Loucy (cell line): ENCODE results near the gene BAMBI.

Experiments
- H2AFZ ChIP-seq: fragments of 200-600 bp; sonication (generic); 2 replicates; pipeline ENCODE4 v1.6.0; 2016; ENCODE audit warnings: antibody characterized with exemption, mild to moderate bottlenecking, low read length, moderate library complexity
- H3F3A ChIP-seq: fragments of 200-600 bp; 2 replicates; pipeline ENCODE4 v1.6.0; 2016; ENCODE audit warnings: antibody characterized with exemption, low read depth, mild to moderate bottlenecking
- H3K27me3 ChIP-seq: fragments of 200-600 bp; sonication (generic); 2 replicates; pipeline ENCODE4 v1.6.1; 2014; ENCODE audit warnings: low read length, mild to moderate bottlenecking; ENCODE audit not compliant: insufficient read depth, poor library complexity, severe bottlenecking
- H3K36me3 ChIP-seq: fragments of 200-600 bp; sonication (generic); 2 replicates; pipeline ENCODE4 v1.6.1; 2016; ENCODE audit warnings: low read length; ENCODE audit not compliant: insufficient read depth
- H3K4me1 ChIP-seq: fragments of 200-600 bp; sonication (generic); 2 replicates; pipeline ENCODE4 v1.5.1; 2014; ENCODE audit warnings: low read length, mild to moderate bottlenecking; ENCODE audit not compliant: insufficient read depth, poor library complexity, severe bottlenecking
- H3K4me2 ChIP-seq: fragments of 200-600 bp; sonication (generic); 2 replicates; pipeline ENCODE4 v1.6.0; 2014; ENCODE audit warnings: antibody characterized with exemption, low read length, low read depth, mild to moderate bottlenecking; ENCODE audit not compliant: poor library complexity, severe bottlenecking
- H3K4me3 ChIP-seq: fragments of 200-600 bp; sonication (generic); 2 replicates; pipeline ENCODE4 v1.5.1; 2014; ENCODE audit warnings: low read length, mild to moderate bottlenecking, mixed read lengths; ENCODE audit not compliant: poor library complexity, severe bottlenecking
- H3K79me2 ChIP-seq: fragments of 200-600 bp; sonication (generic); 2 replicates; pipeline ENCODE4 v1.6.1; 2014; ENCODE audit warnings: low read length; ENCODE audit not compliant: insufficient read depth
- H3K9ac ChIP-seq: fragments of 200-600 bp; sonication (generic); 2 replicates; pipeline ENCODE4 v1.6.0; 2014; ENCODE audit warnings: mild to moderate bottlenecking, low read depth, low read length, moderate library complexity; ENCODE audit not compliant: poor library complexity, severe bottlenecking
- H3K9me2 ChIP-seq: fragments of 200-600 bp; sonication (generic); replicated peaks from 2 replicates; pipeline ENCODE4 v1.6.1; 2016; ENCODE audit warnings: low read depth, low read length, mixed read lengths
- H3K9me3 ChIP-seq: fragments of 200-600 bp; sonication (generic); 2 replicates; pipeline ENCODE4 v1.6.1; 2014; ENCODE audit warnings: mild to moderate bottlenecking, antibody characterized with exemption, low read length, low read depth; ENCODE audit not compliant: insufficient read depth
- H4K20me1 ChIP-seq: fragments of 200-600 bp; sonication (generic); 2 replicates; pipeline ENCODE4 v1.6.0; 2014; ENCODE audit warnings: antibody characterized with exemption, low read length, mild to moderate bottlenecking; ENCODE audit not compliant: insufficient read depth, poor library complexity, severe bottlenecking
- CTCF ChIP-seq: fragments of 200-600 bp; sonication (generic); conservative IDR thresholded peaks from 2 replicates; pipeline ENCODE4 v1.5.1; 2014; ENCODE audit warnings: mild to moderate bottlenecking, antibody characterized with exemption, low read length
- EZH2phosphoT487 ChIP-seq: fragments of 200-600 bp; IDR thresholded peaks from 2 replicates; pipeline ENCODE4 v1.6.1; 2018; ENCODE audit warnings: antibody characterized with exemption, mild to moderate bottlenecking, moderate library complexity, borderline replicate concordance

BAMBI gene

GRCh38 chr10:28694530-28694929 lies 17.2 kb downstream of the BAMBI start:
- H3K27me3 ChIP-seq, result no peaks in the 10 kb centered on the region
- H3K4me3 ChIP-seq, result no peak overlapping the region
- no peak overlapping the region for H2AFZ ChIP-seq
- H3K9ac ChIP-seq, result no peak overlapping the region
- H3K79me2 ChIP-seq, result no peaks in the 10 kb centered on the region
- no peaks in the 10 kb centered on the region for H3F3A ChIP-seq
- no peaks in the 10 kb centered on the region for H3K4me1 ChIP-seq
- no peak for TF ChIP-seq EZH2phosphoT487
- no peak for TF ChIP-seq CTCF
- no peaks in the 10 kb centered on the region for H3K9me3 ChIP-seq
- no peaks in the 10 kb centered on the region for H4K20me1 ChIP-seq
- no peak overlapping the region for H3K4me2 ChIP-seq
- H3K9me2 ChIP-seq, result no peaks in the 10 kb centered on the region
- H3K36me3 ChIP-seq, result no peaks in the 10 kb centered on the region

DNA sequence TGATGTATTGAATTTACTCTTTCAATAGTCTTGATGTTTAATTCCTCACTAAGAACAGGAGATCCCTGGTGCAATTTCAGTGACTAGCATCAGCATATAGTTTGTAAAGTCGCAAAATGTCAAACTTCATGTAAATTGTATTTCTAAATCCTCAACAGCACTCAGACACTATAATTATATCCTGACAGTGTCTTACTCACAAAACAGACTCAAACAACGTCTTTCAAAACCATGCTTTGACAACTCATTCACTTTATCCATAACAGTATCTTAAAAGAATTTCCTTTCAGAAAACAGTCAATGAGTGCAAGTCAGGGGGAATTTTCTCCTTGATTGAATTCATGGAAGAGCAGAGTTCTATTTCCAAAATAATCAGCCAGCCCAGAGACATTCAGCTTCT lies 20.8 kb downstream of the BAMBI start:
- Histone ChIP-seq H3K9ac (no peak overlapping the region), H3F3A (no peaks in the 10 kb centered on the region), H3K79me2 (no peaks in the 10 kb centered on the region), H3K36me3 (no peaks in the 10 kb centered on the region), H3K4me1 (no peaks in the 10 kb centered on the region), H3K4me2 (no peak overlapping the region), H3K9me2 (no peaks in the 10 kb centered on the region), H3K4me3 (no peak overlapping the region), H4K20me1 (no peaks in the 10 kb centered on the region), H2AFZ (no peak overlapping the region), H3K27me3 (no peaks in the 10 kb centered on the region), H3K9me3 (no peaks in the 10 kb centered on the region)
- no peak for TF ChIP-seq CTCF
- no peak for TF ChIP-seq EZH2phosphoT487

DNA sequence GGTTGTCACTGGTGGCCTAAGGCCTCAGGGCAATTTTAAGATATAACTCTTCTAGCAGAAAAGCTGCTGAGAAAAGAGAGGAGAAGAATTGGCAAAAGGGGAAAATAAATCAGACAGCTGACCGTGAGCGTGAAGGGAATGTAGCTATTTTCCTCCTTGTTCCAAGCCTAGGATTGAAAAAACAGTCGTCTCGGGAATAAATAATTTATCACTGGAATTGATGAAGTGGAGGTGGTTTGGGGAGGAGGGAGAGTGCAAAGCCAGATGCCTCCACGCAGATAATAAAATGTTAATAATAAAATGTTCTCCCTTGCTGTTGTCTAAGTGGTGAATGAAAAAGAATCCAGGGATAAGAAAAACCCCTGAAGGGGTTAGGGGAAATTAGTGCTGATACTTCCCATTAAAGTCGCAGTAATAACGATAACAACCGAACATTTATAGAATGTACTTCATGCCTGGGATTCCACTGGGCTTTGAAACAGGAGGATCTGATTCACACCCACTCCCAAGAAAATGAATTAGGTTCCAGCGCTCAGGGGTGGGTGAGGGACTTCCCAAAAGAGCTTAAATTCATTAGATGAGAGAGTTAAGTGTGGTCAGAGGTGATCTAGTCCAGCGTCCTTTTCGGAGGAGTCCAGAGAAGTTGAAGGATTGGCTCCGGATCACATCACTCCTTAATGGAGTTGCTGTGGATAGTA lies 27.3 kb downstream of the BAMBI start:
- Histone ChIP-seq H3K4me2 (no peak overlapping the region), H3F3A (no peaks in the 10 kb centered on the region), H3K36me3 (no peaks in the 10 kb centered on the region), H3K27me3 (no peaks in the 10 kb centered on the region), H3K4me1 (no peaks in the 10 kb centered on the region), H4K20me1 (no peaks in the 10 kb centered on the region), H3K4me3 (no peak overlapping the region), H3K9me2 (no peaks in the 10 kb centered on the region), H3K9ac (no peak overlapping the region), H2AFZ (no peak overlapping the region), H3K9me3 (no peaks in the 10 kb centered on the region), H3K79me2 (no peaks in the 10 kb centered on the region)
- TF ChIP-seq EZH2phosphoT487 (no peak), CTCF (no peak)
